ENCODE measurements around the gene SPARC.
A peak's percentile ranks its signal among the peaks of the same experiment; 100 is the strongest.

The SPARC gene

DNA sequence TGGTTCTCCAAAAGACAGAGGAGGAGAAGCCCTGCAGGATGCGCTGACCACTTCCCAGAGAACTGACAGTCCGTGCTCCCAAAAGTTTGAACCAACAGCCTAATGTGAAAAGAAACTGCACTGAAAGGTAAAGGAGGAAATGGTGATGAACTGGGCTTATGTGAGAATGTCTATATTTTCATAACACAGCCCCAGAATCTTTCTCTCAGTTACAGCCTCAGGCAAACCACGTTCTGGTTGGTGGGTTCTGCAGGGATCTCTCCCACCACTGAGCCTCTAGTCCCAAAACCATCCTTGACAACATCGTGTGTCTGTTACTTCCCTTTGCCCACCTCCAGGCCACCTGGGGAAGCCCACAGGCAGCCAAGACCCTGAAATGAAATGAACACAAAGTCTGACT lies 23.9 kb downstream of the SPARC start:
- H3K27me3 ChIP-seq (replicated peaks in 2 of 5; ENCODE audit: control insufficient read depth in 4 of 5, insufficient read depth in 5 of 5, low read length in 4 of 5), result no peaks in the 10 kb centered on the region
- ChIA-PET POLR2A (interaction anchor here (0.8 kb wide), 1 partner anchor 9 kb away, joined by 3 read pairs; no protein-coding TSS in a partner anchor), CTCF (interaction anchor here (3.0 to 11.0 kb wide), 4 partner anchors 11 to 79 kb away, joined by 23 to 173 read pairs (median 100); no protein-coding TSS in a partner anchor)
- H3K9me3 ChIP-seq (ENCODE audit: control extremely low read depth in 1 of 5, control insufficient read depth in 4 of 5, insufficient read depth in 2 of 5, low read depth in 1 of 5, low read length in 4 of 5), result no peaks in the 10 kb centered on the region
- H3K4me1 ChIP-seq (ENCODE audit: control extremely low read depth in 1 of 4, control insufficient read depth in 4 of 4, insufficient read depth in 4 of 4, low read length in 3 of 4), result peaks cover 0 to 18% (median 16%) of the 10 kb centered on the region in 4 experiments
- peaks cover 0 to 22% (median 8%) of the 10 kb centered on the region in 4 experiments for H3K36me3 ChIP-seq (ENCODE audit: control insufficient read depth in 4 of 4, insufficient read depth in 4 of 4, low read length in 3 of 4)
- 90% methylated on average over 2 of the region's 4 CpGs for WGBS (ENCODE audit: insufficient coverage)
- no peak overlapping the region for H3K27ac ChIP-seq (ENCODE audit: insufficient read depth in 1 of 2, low read depth in 1 of 2, low read length in 2 of 2, poor library complexity in 1 of 2, severe bottlenecking in 2 of 2)
- no peak for DNase-seq
- no peak overlapping the region for H3K4me3 ChIP-seq (ENCODE audit: control insufficient read depth in 1 of 7, extremely low read depth in 1 of 7, insufficient read depth in 4 of 7, low read depth in 2 of 7, low read length in 6 of 7)

- no peak for DNase-seq
- H3K27me3 ChIP-seq (replicated peaks in 2 of 5; ENCODE audit: control insufficient read depth in 4 of 5, insufficient read depth in 5 of 5, low read length in 4 of 5), result no peaks in the 10 kb centered on the region
- peaks cover 0 to 18% (median 16%) of the 10 kb centered on the region in 4 experiments for H3K4me1 ChIP-seq (ENCODE audit: control extremely low read depth in 1 of 4, control insufficient read depth in 4 of 4, insufficient read depth in 4 of 4, low read length in 3 of 4)
- H3K9me3 ChIP-seq (ENCODE audit: control extremely low read depth in 1 of 5, control insufficient read depth in 4 of 5, insufficient read depth in 2 of 5, low read depth in 1 of 5, low read length in 4 of 5), result no peaks in the 10 kb centered on the region
- ChIA-PET CTCF (interaction anchor here (0.8 to 11.0 kb wide), 8 partner anchors 11 to 203 kb away, joined by 3 to 173 read pairs (median 28); no protein-coding TSS in a partner anchor), POLR2A (no interaction called here)
- H3K36me3 ChIP-seq (ENCODE audit: control insufficient read depth in 4 of 4, insufficient read depth in 4 of 4, low read length in 3 of 4), result peaks cover 0 to 16% (median 8%) of the 10 kb centered on the region in 4 experiments
- no peak overlapping the region for H3K27ac ChIP-seq (ENCODE audit: insufficient read depth in 1 of 2, low read depth in 1 of 2, low read length in 2 of 2, poor library complexity in 1 of 2, severe bottlenecking in 2 of 2)
- 100% methylated on average over 1 of the region's 4 CpGs for WGBS (ENCODE audit: insufficient coverage)
- no peak overlapping the region for H3K4me3 ChIP-seq (ENCODE audit: control insufficient read depth in 1 of 7, extremely low read depth in 1 of 7, insufficient read depth in 4 of 7, low read depth in 2 of 7, low read length in 6 of 7)
Observed at GRCh38 chr5:151661968-151662732, 24.6 kb downstream of the SPARC start.

- WGBS (ENCODE audit: insufficient coverage), result 93% methylated on average over 9 of the region's 12 CpGs
- POLR2A ChIA-PET, result interaction anchor here (0.7 kb wide), 1 partner anchor 13 kb away, joined by 3 read pairs; no protein-coding TSS in a partner anchor
- H3K27ac ChIP-seq (ENCODE audit: insufficient read depth in 1 of 2, low read depth in 1 of 2, low read length in 2 of 2, poor library complexity in 1 of 2, severe bottlenecking in 2 of 2), result no peak overlapping the region
Observed at GRCh38 chr5:151660616-151661495, 25.9 kb downstream of the SPARC start.

GRCh38 chr5:151659001-151659754 lies 27.5 kb downstream of the SPARC start:
- Histone ChIP-seq H3K36me3 (ENCODE audit: control insufficient read depth in 4 of 4, insufficient read depth in 4 of 4, low read length in 3 of 4) (peaks cover 0 to 5% (median 0%) of the 10 kb centered on the region in 4 experiments), H3K4me1 (ENCODE audit: control extremely low read depth in 1 of 4, control insufficient read depth in 4 of 4, insufficient read depth in 4 of 4, low read length in 3 of 4) (peaks cover 0 to 17% (median 15%) of the 10 kb centered on the region in 4 experiments), H3K4me3 (ENCODE audit: control insufficient read depth in 1 of 7, extremely low read depth in 1 of 7, insufficient read depth in 4 of 7, low read depth in 2 of 7, low read length in 6 of 7) (no peak overlapping the region), H3K9me3 (ENCODE audit: control extremely low read depth in 1 of 5, control insufficient read depth in 4 of 5, insufficient read depth in 2 of 5, low read depth in 1 of 5, low read length in 4 of 5) (no peaks in the 10 kb centered on the region), H3K27me3 (replicated peaks in 2 of 5; ENCODE audit: control insufficient read depth in 4 of 5, insufficient read depth in 5 of 5, low read length in 4 of 5) (no peaks in the 10 kb centered on the region), H3K27ac (ENCODE audit: insufficient read depth in 1 of 2, low read depth in 1 of 2, low read length in 2 of 2, poor library complexity in 1 of 2, severe bottlenecking in 2 of 2) (no peak overlapping the region)
- POLR2A ChIA-PET, result interaction anchor here (1.3 kb wide), 1 partner anchor 113 kb away, joined by 4 read pairs; the partner anchor contains the start of gene G3BP1
- 36% methylated on average over 10 of the region's 10 CpGs for WGBS (ENCODE audit: insufficient coverage)
- peak; percentile 70 to 85 (median 74) for DNase-seq
- CTCF ChIA-PET, result interaction anchor here (0.8 to 11.0 kb wide), 18 partner anchors 9 to 112 kb away, joined by 3 to 173 read pairs (median 8); partner anchors contain the start of genes G3BP1 and SPARC

More at GRCh38 chr5:151660616-151661495, 25.9 kb downstream of the SPARC start:
- CTCF ChIA-PET, result interaction anchor here (0.8 to 11.0 kb wide), 12 partner anchors 9 to 202 kb away, joined by 3 to 173 read pairs (median 6); no protein-coding TSS in a partner anchor
- H3K9me3 ChIP-seq (ENCODE audit: control extremely low read depth in 1 of 5, control insufficient read depth in 4 of 5, insufficient read depth in 2 of 5, low read depth in 1 of 5, low read length in 4 of 5), result no peaks in the 10 kb centered on the region
- H3K4me1 ChIP-seq (ENCODE audit: control extremely low read depth in 1 of 4, control insufficient read depth in 4 of 4, insufficient read depth in 4 of 4, low read length in 3 of 4), result peaks cover 0 to 18% (median 16%) of the 10 kb centered on the region in 4 experiments
- H3K36me3 ChIP-seq (ENCODE audit: control insufficient read depth in 4 of 4, insufficient read depth in 4 of 4, low read length in 3 of 4), result peaks cover 0 to 11% (median 4%) of the 10 kb centered on the region in 4 experiments
- DNase-seq, result no peak
- no peaks in the 10 kb centered on the region for H3K27me3 ChIP-seq (replicated peaks in 2 of 5; ENCODE audit: control insufficient read depth in 4 of 5, insufficient read depth in 5 of 5, low read length in 4 of 5)
- H3K4me3 ChIP-seq (ENCODE audit: control insufficient read depth in 1 of 7, extremely low read depth in 1 of 7, insufficient read depth in 4 of 7, low read depth in 2 of 7, low read length in 6 of 7), result no peak overlapping the region

DNA sequence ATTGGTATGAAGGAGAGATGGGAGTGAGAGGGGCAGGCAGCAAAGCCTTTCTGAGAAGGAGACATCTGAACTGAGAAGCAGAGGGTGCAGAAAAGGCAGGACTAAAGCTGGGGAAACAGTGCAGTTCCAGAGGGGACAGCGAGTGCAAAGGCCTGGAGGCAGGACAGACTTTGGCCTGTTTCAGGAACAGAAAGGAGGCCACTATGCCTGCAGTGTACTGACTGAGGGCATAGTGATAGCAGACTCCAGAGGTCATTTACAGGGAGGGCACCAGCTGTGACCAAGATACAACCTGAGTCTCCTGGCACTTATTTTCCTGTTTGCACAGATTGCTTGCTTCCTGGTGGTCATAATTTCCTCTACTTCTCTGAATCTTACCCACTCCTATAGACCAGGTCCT lies 29.6 kb downstream of the SPARC start:
- ChIA-PET POLR2A (interaction anchor here (0.6 kb wide), 3 partner anchors 15 to 82 kb away, joined by 3 read pairs; no protein-coding TSS in a partner anchor), CTCF (interaction anchor here (0.9 to 11.0 kb wide), 11 partner anchors 9 to 210 kb away, joined by 3 to 173 read pairs (median 8); partner anchors contain the start of genes G3BP1 and SLC36A1)
- Histone ChIP-seq H3K36me3 (ENCODE audit: control insufficient read depth in 4 of 4, insufficient read depth in 4 of 4, low read length in 3 of 4) (no peaks in the 10 kb centered on the region), H3K4me1 (ENCODE audit: control extremely low read depth in 1 of 4, control insufficient read depth in 4 of 4, insufficient read depth in 4 of 4, low read length in 3 of 4) (peaks cover 0 to 2% (median 0%) of the 10 kb centered on the region in 4 experiments), H3K9me3 (ENCODE audit: control extremely low read depth in 1 of 5, control insufficient read depth in 4 of 5, insufficient read depth in 2 of 5, low read depth in 1 of 5, low read length in 4 of 5) (no peaks in the 10 kb centered on the region), H3K4me3 (ENCODE audit: control insufficient read depth in 1 of 7, extremely low read depth in 1 of 7, insufficient read depth in 4 of 7, low read depth in 2 of 7, low read length in 6 of 7) (no peak overlapping the region), H3K27ac (ENCODE audit: insufficient read depth in 1 of 2, low read depth in 1 of 2, low read length in 2 of 2, poor library complexity in 1 of 2, severe bottlenecking in 2 of 2) (no peak overlapping the region), H3K27me3 (replicated peaks in 2 of 5; ENCODE audit: control insufficient read depth in 4 of 5, insufficient read depth in 5 of 5, low read length in 4 of 5) (no peaks in the 10 kb centered on the region)
- WGBS (ENCODE audit: insufficient coverage), result 100% methylated on average over 1 of the region's 1 CpG
- DNase-seq, result no peak

GRCh38 chr5:151656311-151656710 lies 30.4 kb downstream of the SPARC start:
- CTCF ChIA-PET, result interaction anchor here (0.5 to 11.0 kb wide), 8 partner anchors 8 to 85 kb away, joined by 3 to 173 read pairs (median 6); no protein-coding TSS in a partner anchor

More at GRCh38 chr5:151656311-151656710, 30.4 kb downstream of the SPARC start:
- peaks cover 0 to 2% (median 0%) of the 10 kb centered on the region in 4 experiments for H3K4me1 ChIP-seq (ENCODE audit: control extremely low read depth in 1 of 4, control insufficient read depth in 4 of 4, insufficient read depth in 4 of 4, low read length in 3 of 4)
- no peaks in the 10 kb centered on the region for H3K36me3 ChIP-seq (ENCODE audit: control insufficient read depth in 4 of 4, insufficient read depth in 4 of 4, low read length in 3 of 4)
- WGBS (ENCODE audit: insufficient coverage), result 100% methylated on average over 1 of the region's 4 CpGs
- DNase-seq, result no peak
- no peak overlapping the region for H3K4me3 ChIP-seq (ENCODE audit: control insufficient read depth in 1 of 7, extremely low read depth in 1 of 7, insufficient read depth in 4 of 7, low read depth in 2 of 7, low read length in 6 of 7)
- no peak overlapping the region for H3K27ac ChIP-seq (ENCODE audit: insufficient read depth in 1 of 2, low read depth in 1 of 2, low read length in 2 of 2, poor library complexity in 1 of 2, severe bottlenecking in 2 of 2)
- POLR2A ChIA-PET, result interaction anchor here (0.7 kb wide), 1 partner anchor 11 kb away, joined by 4 read pairs; no protein-coding TSS in a partner anchor
- H3K9me3 ChIP-seq (ENCODE audit: control extremely low read depth in 1 of 5, control insufficient read depth in 4 of 5, insufficient read depth in 2 of 5, low read depth in 1 of 5, low read length in 4 of 5), result no peaks in the 10 kb centered on the region
- no peaks in the 10 kb centered on the region for H3K27me3 ChIP-seq (replicated peaks in 2 of 5; ENCODE audit: control insufficient read depth in 4 of 5, insufficient read depth in 5 of 5, low read length in 4 of 5)

Data from common myeloid progenitor, CD34-positive (primary cell).